Transverse colon (tissue), 4 donors: Measurements from ENCODE around the gene ANKRD11.
A peak's percentile ranks its signal among the peaks of the same experiment; 100 is the strongest.

Source experiments
- CTCF ChIP-seq, 5 experiments: fragments of 200-600 bp in 3 of 5; fragments of 450-650 bp in 2 of 5; sonication (generic) in 3 of 5; IDR thresholded peaks; 1 replicate in 2 of 5; 2 replicates in 3 of 5; pipeline ENCODE4 v1.5.1; 2016 to 2017; ENCODE audit warnings: antibody characterized with exemption in 5 of 5, inconsistent platforms in 3 of 5, mild to moderate bottlenecking in 2 of 5, moderate library complexity in 1 of 5
- POLR2AphosphoS5 ChIP-seq, 3 donors: sonication (generic); formaldehyde crosslinking; IDR thresholded peaks; one replicate each; pipeline ENCODE4 v1.6.1; 2016; ENCODE audit warnings: antibody characterized with exemption in 3 of 3

- TF ChIP-seq CTCF (IDR thresholded peaks at IDR 0.05) (peak in 4 of 5 experiments; percentile 15 to 36 (median 30)), POLR2AphosphoS5 (IDR thresholded peaks at IDR 0.05) (no peak)
These were observed 181.7 kb downstream of the ANKRD11 start for GRCh38 chr16:89308391-89309333.
